ENCODE results near the gene SLC22A25.

- no peak for TF ChIP-seq CTCF (IDR thresholded peaks at IDR 0.05)
- no peak for TF ChIP-seq JUNB (IDR thresholded peaks at IDR 0.05)
- TF ChIP-seq CEBPB (IDR thresholded peaks at IDR 0.05), result no peak
These were observed 39.2 kb upstream of the SLC22A25 start for GRCh38 chr11:63282579-63282978.

All from A549 (cell line).